ENCODE data around the gene VPS52.

- TF ChIP-seq POLR2AphosphoS5 (IDR thresholded peaks at IDR 0.05; ENCODE audit: low read depth, low read length) (no peak), CTCF (IDR thresholded peaks at IDR 0.05 in 2 of 3, conservative IDR thresholded peaks at IDR 0.05 in 1 of 3; ENCODE audit: borderline replicate concordance in 1 of 3, insufficient read depth in 1 of 3, low read depth in 2 of 3, low read length in 2 of 3) (no peak), POLR2A (IDR thresholded peaks at IDR 0.05; ENCODE audit: borderline replicate concordance, extremely low read depth, insufficient read depth, insufficient read length) (no peak), ZNF274 (IDR thresholded peaks at IDR 0.05; ENCODE audit: low read depth, low read length) (no peak), EZH2 (IDR thresholded peaks at IDR 0.05) (no peak), EZH2phosphoT487 (IDR thresholded peaks at IDR 0.05; ENCODE audit: borderline replicate concordance) (no peak), RAD21 (IDR thresholded peaks at IDR 0.05; ENCODE audit: low read depth) (no peak)
Measured at GRCh38 chr6:33272275-33273128, 826 bp upstream of the VPS52 start.

Measured in HCT116 (cell line).